ENCODE measurements around the gene OR52L1. TPM values are rescaled to one million over a fixed set of nuclear protein-coding genes. Genes with fewer than 3 reads are reported as not detected.
"Not testable (repeated sequence)": the region's sequence is repeated elsewhere in the genome, so short reads cannot be mapped to it uniquely, and the experiment has no call there.

Gene OR52L1
- total and polyA plus RNA-seq, 3 experiments from 2014 or later, result not detected

DNA sequence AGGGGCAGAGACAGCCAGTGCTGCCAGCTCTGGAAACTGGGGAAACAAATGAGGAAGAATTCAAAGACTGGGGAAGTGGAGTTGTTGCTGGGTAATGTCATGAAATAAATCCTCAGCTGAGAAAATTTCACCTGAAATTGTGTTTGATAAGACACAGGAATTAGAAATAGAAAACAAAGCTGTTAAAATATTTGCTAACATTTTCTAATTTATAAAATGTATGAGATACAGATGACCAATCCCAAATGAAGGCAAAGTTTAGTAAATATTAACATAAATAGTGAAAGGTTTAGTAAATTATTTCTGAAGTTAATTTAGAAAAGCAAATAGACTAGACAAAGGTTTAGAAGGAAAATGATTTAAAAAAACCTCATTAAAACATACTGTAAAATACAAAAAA lies 18.4 kb downstream of the OR52L1 start, which contains the start of gene OR56A5:
TSS of gene OR56A5 (minus strand) at position 101 of the 400 bp plus-strand sequence. CDS start at position 101, 0 bp downstream.
- ChIA-PET CTCF (no interaction called here), POLR2A (no interaction called here)
- no peaks in the 10 kb centered on the region for H3K9me3 ChIP-seq (ENCODE audit: low read length)

GRCh38 chr11:5967708-5968107 lies 19.1 kb downstream of the OR52L1 start:
- Mint-ChIP-seq H3K27ac (no peak overlapping the region), H3K4me3 (no peak overlapping the region), H3K36me3 (peaks cover 0 to 1% (median 0%) of the 10 kb centered on the region in 3 donors), H3K27me3 (peaks cover 16 to 22% of the 10 kb centered on the region in 2 donors), H3K4me1 (no peaks in the 10 kb centered on the region), H3K9me3 (peaks cover 12 to 24% (median 17%) of the 10 kb centered on the region in 5 donors)
- no peak for DNase-seq
- ChIA-PET POLR2A (no interaction called here), CTCF (no interaction called here)
- no peak overlapping the region for H3K27ac ChIP-seq (ENCODE audit: low read depth, low read length)
- no peaks in the 10 kb centered on the region for H3K4me1 ChIP-seq (ENCODE audit: insufficient read depth, low read length)
- H3K9me3 ChIP-seq (ENCODE audit: low read length), result no peaks in the 10 kb centered on the region
- no peaks in the 10 kb centered on the region for H3K36me3 ChIP-seq (ENCODE audit: insufficient read depth, low read length)
- H3K4me3 ChIP-seq (ENCODE audit: low read length), result no peak overlapping the region
- no peaks in the 10 kb centered on the region for H3K27me3 ChIP-seq (ENCODE audit: insufficient read depth, low read length, poor library complexity, severe bottlenecking)

More for the DNA sequence above, 18.4 kb downstream of the OR52L1 start, which contains the start of gene OR56A5:
- H3K4me1 ChIP-seq (ENCODE audit: insufficient read depth, low read length), result no peaks in the 10 kb centered on the region
- no peaks in the 10 kb centered on the region for H3K36me3 ChIP-seq (ENCODE audit: insufficient read depth, low read length)
- H3K27ac Mint-ChIP-seq, result no peak within 1 kb of the TSS
- no peaks in the 10 kb centered on the region for H3K27me3 ChIP-seq (ENCODE audit: insufficient read depth, low read length, poor library complexity, severe bottlenecking)
- no peak for DNase-seq
- H3K4me3 Mint-ChIP-seq, result no peak within 1 kb of the TSS
- no peak within 1 kb of the TSS for H3K4me3 ChIP-seq (ENCODE audit: low read length)
- H3K27ac ChIP-seq (ENCODE audit: low read depth, low read length), result no peak within 1 kb of the TSS
- peaks cover 16 to 22% of the 10 kb centered on the region in 2 donors for H3K27me3 Mint-ChIP-seq
- no peaks in the 10 kb centered on the region for H3K36me3 Mint-ChIP-seq
- H3K9me3 Mint-ChIP-seq, result peaks cover 5 to 17% (median 10%) of the 10 kb centered on the region in 5 donors
- peaks cover 0 to 3% (median 2%) of the 10 kb centered on the region in 3 donors for H3K4me1 Mint-ChIP-seq

- H3K9me3 ChIP-seq (ENCODE audit: low read length), result no peaks in the 10 kb centered on the region
- Mint-ChIP-seq H3K36me3 (peaks cover 0 to 2% (median 1%) of the 10 kb centered on the region in 3 donors), H3K4me3 (no peak overlapping the region), H3K27me3 (peaks cover 16 to 22% of the 10 kb centered on the region in 2 donors), H3K9me3 (peaks cover 15 to 28% (median 21%) of the 10 kb centered on the region in 5 donors), H3K27ac (no peak overlapping the region), H3K4me1 (no peaks in the 10 kb centered on the region)
- H3K4me3 ChIP-seq (ENCODE audit: low read length), result no peak overlapping the region
- no peaks in the 10 kb centered on the region for H3K4me1 ChIP-seq (ENCODE audit: insufficient read depth, low read length)
- no peak for DNase-seq
- H3K27me3 ChIP-seq (ENCODE audit: insufficient read depth, low read length, poor library complexity, severe bottlenecking), result no peaks in the 10 kb centered on the region
- no peak overlapping the region for H3K27ac ChIP-seq (ENCODE audit: low read depth, low read length)
- CTCF ChIA-PET, result no interaction called here
- H3K36me3 ChIP-seq (ENCODE audit: insufficient read depth, low read length), result no peaks in the 10 kb centered on the region
- POLR2A ChIA-PET, result no interaction called here
These were observed 19.8 kb downstream of the OR52L1 start for GRCh38 chr11:5966958-5967357.

- DNase-seq; H3K36me3 Mint-ChIP-seq; H3K27me3 Mint-ChIP-seq; H3K4me1 Mint-ChIP-seq; H3K27ac ChIP-seq (ENCODE audit: low read depth, low read length); H3K27ac Mint-ChIP-seq; H3K4me3 Mint-ChIP-seq; POLR2A ChIA-PET; H3K4me3 ChIP-seq (ENCODE audit: low read length); H3K4me1 ChIP-seq (ENCODE audit: insufficient read depth, low read length); H3K27me3 ChIP-seq (ENCODE audit: insufficient read depth, low read length, poor library complexity, severe bottlenecking); H3K36me3 ChIP-seq (ENCODE audit: insufficient read depth, low read length); H3K9me3 ChIP-seq (ENCODE audit: low read length); CTCF ChIA-PET: not testable (repeated sequence)
- H3K9me3 Mint-ChIP-seq, result peaks cover 20 to 34% (median 31%) of the 10 kb centered on the region in 5 donors
These were observed 26.0 kb downstream of the OR52L1 start for GRCh38 chr11:5960704-5961320.

DNA sequence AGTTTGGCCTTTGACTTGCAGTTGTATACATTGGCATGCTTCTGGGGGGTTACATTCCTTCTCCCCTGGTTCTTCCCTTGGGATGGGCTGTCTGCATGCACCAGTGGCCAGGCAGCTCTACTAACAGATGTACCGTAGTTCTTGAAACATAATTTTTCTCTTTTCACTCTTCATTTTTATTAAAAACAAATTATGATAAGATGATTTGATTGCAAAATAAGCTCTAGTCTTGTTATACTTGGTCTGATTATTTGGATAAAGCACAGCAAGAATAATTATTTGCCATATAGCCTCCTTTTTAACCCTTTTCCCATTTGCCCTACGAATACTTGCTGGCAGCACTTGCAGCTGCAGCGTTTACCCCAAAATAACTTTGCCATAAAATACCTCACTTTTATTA lies 31.2 kb downstream of the OR52L1 start:
- Histone ChIP-seq H3K27me3 (ENCODE audit: insufficient read depth, low read length, poor library complexity, severe bottlenecking) (no peaks in the 10 kb centered on the region), H3K27ac (ENCODE audit: low read depth, low read length) (no peak overlapping the region), H3K4me1 (ENCODE audit: insufficient read depth, low read length) (no peaks in the 10 kb centered on the region), H3K36me3 (ENCODE audit: insufficient read depth, low read length) (no peaks in the 10 kb centered on the region), H3K9me3 (ENCODE audit: low read length) (no peaks in the 10 kb centered on the region), H3K4me3 (ENCODE audit: low read length) (no peak overlapping the region)
- ChIA-PET CTCF (no interaction called here), POLR2A (no interaction called here)
- H3K27ac Mint-ChIP-seq, result no peak overlapping the region
- H3K9me3 Mint-ChIP-seq, result peaks cover 3 to 8% (median 5%) of the 10 kb centered on the region in 5 donors
- no peak overlapping the region for H3K4me3 Mint-ChIP-seq
- no peaks in the 10 kb centered on the region for H3K36me3 Mint-ChIP-seq
- peaks cover 0 to 3% of the 10 kb centered on the region in 2 donors for H3K27me3 Mint-ChIP-seq
- no peak for DNase-seq
- H3K4me1 Mint-ChIP-seq, result no peaks in the 10 kb centered on the region

GRCh38 chr11:5941951-5942350 lies 44.8 kb downstream of the OR52L1 start, which contains the start of gene OR56A3:
OR56A3 (plus strand) TSS chr11:5942251; CDS start chr11:5947347, 5,096 bp downstream.
- H3K27ac Mint-ChIP-seq, result no peak within 1 kb of the TSS
- DNase-seq, result no peak
- Histone ChIP-seq H3K27ac (ENCODE audit: low read depth, low read length) (no peak within 1 kb of the TSS), H3K4me1 (ENCODE audit: insufficient read depth, low read length) (no peaks in the 10 kb centered on the region), H3K4me3 (ENCODE audit: low read length) (no peak within 1 kb of the TSS), H3K9me3 (ENCODE audit: low read length) (no peaks in the 10 kb centered on the region), H3K27me3 (ENCODE audit: insufficient read depth, low read length, poor library complexity, severe bottlenecking) (no peaks in the 10 kb centered on the region), H3K36me3 (ENCODE audit: insufficient read depth, low read length) (no peaks in the 10 kb centered on the region)
- H3K9me3 Mint-ChIP-seq, result peaks cover 0 to 3% (median 0%) of the 10 kb centered on the region in 5 donors
- peaks cover 0 to 22% of the 10 kb centered on the region in 2 donors for H3K27me3 Mint-ChIP-seq
- no peak within 1 kb of the TSS for H3K4me3 Mint-ChIP-seq
- ChIA-PET CTCF (no interaction called here), POLR2A (no interaction called here)
- H3K4me1 Mint-ChIP-seq, result no peaks in the 10 kb centered on the region
- no peaks in the 10 kb centered on the region for H3K36me3 Mint-ChIP-seq

DNA sequence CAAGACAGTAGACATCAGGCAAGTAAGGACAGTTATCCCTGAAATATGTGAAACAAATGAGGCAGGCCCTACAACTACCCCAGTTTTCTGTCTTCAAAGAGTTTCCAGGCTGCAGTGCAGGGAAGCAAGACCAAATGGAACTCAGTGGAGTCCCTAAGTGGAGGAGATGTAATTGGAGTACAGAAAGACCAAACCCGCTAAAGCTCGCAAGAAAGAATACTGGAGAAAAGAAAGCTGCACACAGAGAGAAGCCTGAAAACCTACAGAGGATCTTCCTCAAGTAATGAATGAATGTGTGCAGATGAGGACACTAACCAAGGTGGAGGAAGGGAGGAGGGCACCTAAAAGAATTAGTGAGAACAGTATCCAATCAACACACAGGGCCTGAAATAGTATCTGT lies 46.0 kb downstream of the OR52L1 start:
- H3K27me3 Mint-ChIP-seq, result peaks cover 0 to 22% of the 10 kb centered on the region in 2 donors
- Histone ChIP-seq H3K27me3 (ENCODE audit: insufficient read depth, low read length, poor library complexity, severe bottlenecking) (no peaks in the 10 kb centered on the region), H3K4me3 (ENCODE audit: low read length) (no peak overlapping the region), H3K4me1 (ENCODE audit: insufficient read depth, low read length) (no peaks in the 10 kb centered on the region), H3K9me3 (ENCODE audit: low read length) (no peaks in the 10 kb centered on the region), H3K36me3 (ENCODE audit: insufficient read depth, low read length) (no peaks in the 10 kb centered on the region), H3K27ac (ENCODE audit: low read depth, low read length) (no peak overlapping the region)
- no peak overlapping the region for H3K4me3 Mint-ChIP-seq
- ChIA-PET POLR2A (no interaction called here), CTCF (no interaction called here)
- no peaks in the 10 kb centered on the region for H3K36me3 Mint-ChIP-seq
- DNase-seq, result no peak
- H3K9me3 Mint-ChIP-seq, result peaks cover 0 to 5% (median 0%) of the 10 kb centered on the region in 5 donors
- H3K27ac Mint-ChIP-seq, result no peak overlapping the region
- H3K4me1 Mint-ChIP-seq, result no peaks in the 10 kb centered on the region

GRCh38 chr11:5938603-5938965 lies 48.2 kb downstream of the OR52L1 start:
- H3K36me3 ChIP-seq (ENCODE audit: insufficient read depth, low read length), result no peaks in the 10 kb centered on the region
- H3K4me1 ChIP-seq (ENCODE audit: insufficient read depth, low read length), result no peaks in the 10 kb centered on the region
- H3K27me3 ChIP-seq (ENCODE audit: insufficient read depth, low read length, poor library complexity, severe bottlenecking), result no peaks in the 10 kb centered on the region
- no peaks in the 10 kb centered on the region for H3K4me1 Mint-ChIP-seq
- no peak overlapping the region for H3K4me3 ChIP-seq (ENCODE audit: low read length)
- POLR2A ChIA-PET, result no interaction called here
- CTCF ChIA-PET, result no interaction called here
- H3K36me3 Mint-ChIP-seq, result no peaks in the 10 kb centered on the region
- H3K9me3 Mint-ChIP-seq, result peaks cover 0 to 9% (median 0%) of the 10 kb centered on the region in 5 donors
- no peaks in the 10 kb centered on the region for H3K9me3 ChIP-seq (ENCODE audit: low read length)
- H3K27ac Mint-ChIP-seq, result no peak overlapping the region
- H3K27me3 Mint-ChIP-seq, result peaks cover 1 to 17% of the 10 kb centered on the region in 2 donors
- no peak overlapping the region for H3K4me3 Mint-ChIP-seq
- no peak overlapping the region for H3K27ac ChIP-seq (ENCODE audit: low read depth, low read length)
- DNase-seq, result no peak
